MM.1S (cell line): Measurements from ENCODE around the gene TBC1D8.

Experiments used
- EZH2 ChIP-seq: fragments of 300-600 bp; sonication (generic); optimal IDR thresholded peaks from 2 replicates; pipeline ENCODE3; 2017; ENCODE audit warnings: low read depth, mild to moderate bottlenecking, antibody characterized with exemption, low read length, mixed read lengths
- EZH2phosphoT487 ChIP-seq: fragments of 300-600 bp; sonication (generic); IDR thresholded peaks from 2 replicates; pipeline ENCODE4 v1.6.1; 2018; ENCODE audit warnings: antibody characterized with exemption, low read length
- TF ChIP-seq, protein P1 (sequence below): fragments of 300-600 bp; sonication (generic); IDR thresholded peaks from 2 replicates; pipeline ENCODE4 v1.5.1; 2016; ENCODE audit warnings: antibody characterized with exemption, low read length, mixed read lengths

DNA sequence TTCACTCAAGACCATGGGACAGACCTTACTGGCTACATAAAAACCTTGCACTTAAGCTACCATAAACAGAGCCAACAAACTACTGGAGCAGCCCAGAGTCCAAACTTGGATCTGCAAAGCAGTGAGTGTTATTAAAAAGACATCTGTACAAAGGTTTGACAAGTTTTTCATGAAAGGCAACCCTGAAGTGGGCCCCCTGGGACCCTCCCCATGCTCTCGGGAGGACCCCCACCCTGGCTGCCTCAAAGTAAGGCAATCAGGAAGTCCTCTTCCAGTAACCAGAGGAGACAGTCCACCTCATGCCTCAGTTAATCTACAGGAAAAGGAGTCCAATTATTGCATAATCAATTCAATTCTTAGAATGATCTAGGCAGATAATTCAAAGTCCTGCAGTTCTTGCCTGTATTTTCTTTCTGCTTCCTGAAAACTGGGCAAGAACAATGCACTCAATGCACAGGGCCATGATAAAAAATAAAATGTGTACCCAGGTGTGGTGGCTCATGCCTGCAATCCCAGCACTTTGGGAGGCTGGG, 69.7 kb downstream of the TBC1D8 start:
- TF ChIP-seq, protein P1, sequence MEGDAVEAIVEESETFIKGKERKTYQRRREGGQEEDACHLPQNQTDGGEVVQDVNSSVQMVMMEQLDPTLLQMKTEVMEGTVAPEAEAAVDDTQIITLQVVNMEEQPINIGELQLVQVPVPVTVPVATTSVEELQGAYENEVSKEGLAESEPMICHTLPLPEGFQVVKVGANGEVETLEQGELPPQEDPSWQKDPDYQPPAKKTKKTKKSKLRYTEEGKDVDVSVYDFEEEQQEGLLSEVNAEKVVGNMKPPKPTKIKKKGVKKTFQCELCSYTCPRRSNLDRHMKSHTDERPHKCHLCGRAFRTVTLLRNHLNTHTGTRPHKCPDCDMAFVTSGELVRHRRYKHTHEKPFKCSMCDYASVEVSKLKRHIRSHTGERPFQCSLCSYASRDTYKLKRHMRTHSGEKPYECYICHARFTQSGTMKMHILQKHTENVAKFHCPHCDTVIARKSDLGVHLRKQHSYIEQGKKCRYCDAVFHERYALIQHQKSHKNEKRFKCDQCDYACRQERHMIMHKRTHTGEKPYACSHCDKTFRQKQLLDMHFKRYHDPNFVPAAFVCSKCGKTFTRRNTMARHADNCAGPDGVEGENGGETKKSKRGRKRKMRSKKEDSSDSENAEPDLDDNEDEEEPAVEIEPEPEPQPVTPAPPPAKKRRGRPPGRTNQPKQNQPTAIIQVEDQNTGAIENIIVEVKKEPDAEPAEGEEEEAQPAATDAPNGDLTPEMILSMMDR: no peak
- TF ChIP-seq EZH2 (no peak), EZH2phosphoT487 (no peak)
